ENCODE measurements around the gene AKAP13.

The AKAP13 gene

GRCh38 chr15:85755471-85755870 is 375.1 kb downstream of the AKAP13 start:
- H2AFZ ChIP-seq (ENCODE audit: low read depth, low read length, severe bottlenecking), result no peak overlapping the region
- no peaks in the 10 kb centered on the region for H3F3A ChIP-seq (ENCODE audit: insufficient read depth)
- no peaks in the 10 kb centered on the region for H3K27me3 ChIP-seq (ENCODE audit: low read length)
- H4K20me1 ChIP-seq (ENCODE audit: low read depth, low read length), result no peaks in the 10 kb centered on the region
- no peaks in the 10 kb centered on the region for H3K9me3 ChIP-seq (ENCODE audit: insufficient read depth, low read length)
- no peaks in the 10 kb centered on the region for H3K79me2 ChIP-seq (ENCODE audit: insufficient read depth, low read length)
- no peak overlapping the region for H3K9ac ChIP-seq (ENCODE audit: low read length)
- no peak overlapping the region for H3K4me2 ChIP-seq (ENCODE audit: low read depth, low read length, poor library complexity, severe bottlenecking)
- no peaks in the 10 kb centered on the region for H3K9me2 ChIP-seq (replicated peaks; ENCODE audit: insufficient read depth, low read length)
- no peaks in the 10 kb centered on the region for H3K36me3 ChIP-seq (ENCODE audit: low read length)
- no peak overlapping the region for H3K4me3 ChIP-seq (ENCODE audit: insufficient read depth, low read length, poor library complexity, severe bottlenecking)
- no peak for TF ChIP-seq EZH2phosphoT487 (conservative IDR thresholded peaks at IDR 0.05; ENCODE audit: low read length)
- TF ChIP-seq, protein P1, sequence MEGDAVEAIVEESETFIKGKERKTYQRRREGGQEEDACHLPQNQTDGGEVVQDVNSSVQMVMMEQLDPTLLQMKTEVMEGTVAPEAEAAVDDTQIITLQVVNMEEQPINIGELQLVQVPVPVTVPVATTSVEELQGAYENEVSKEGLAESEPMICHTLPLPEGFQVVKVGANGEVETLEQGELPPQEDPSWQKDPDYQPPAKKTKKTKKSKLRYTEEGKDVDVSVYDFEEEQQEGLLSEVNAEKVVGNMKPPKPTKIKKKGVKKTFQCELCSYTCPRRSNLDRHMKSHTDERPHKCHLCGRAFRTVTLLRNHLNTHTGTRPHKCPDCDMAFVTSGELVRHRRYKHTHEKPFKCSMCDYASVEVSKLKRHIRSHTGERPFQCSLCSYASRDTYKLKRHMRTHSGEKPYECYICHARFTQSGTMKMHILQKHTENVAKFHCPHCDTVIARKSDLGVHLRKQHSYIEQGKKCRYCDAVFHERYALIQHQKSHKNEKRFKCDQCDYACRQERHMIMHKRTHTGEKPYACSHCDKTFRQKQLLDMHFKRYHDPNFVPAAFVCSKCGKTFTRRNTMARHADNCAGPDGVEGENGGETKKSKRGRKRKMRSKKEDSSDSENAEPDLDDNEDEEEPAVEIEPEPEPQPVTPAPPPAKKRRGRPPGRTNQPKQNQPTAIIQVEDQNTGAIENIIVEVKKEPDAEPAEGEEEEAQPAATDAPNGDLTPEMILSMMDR (IDR thresholded peaks at IDR 0.05; ENCODE audit: insufficient read depth, low read length, poor library complexity, severe bottlenecking), result no peak
- no peak overlapping the region for H3K27ac ChIP-seq (ENCODE audit: low read depth, low read length)

- Histone ChIP-seq H2AFZ (ENCODE audit: low read depth, low read length, severe bottlenecking) (no peak overlapping the region), H4K20me1 (ENCODE audit: low read depth, low read length) (no peaks in the 10 kb centered on the region), H3K36me3 (ENCODE audit: low read length) (no peaks in the 10 kb centered on the region), H3K79me2 (ENCODE audit: insufficient read depth, low read length) (no peaks in the 10 kb centered on the region), H3K9me3 (ENCODE audit: insufficient read depth, low read length) (no peaks in the 10 kb centered on the region), H3K9ac (ENCODE audit: low read length) (no peak overlapping the region), H3K4me2 (ENCODE audit: low read depth, low read length, poor library complexity, severe bottlenecking) (no peak overlapping the region), H3K27ac (ENCODE audit: low read depth, low read length) (no peak overlapping the region), H3K4me3 (ENCODE audit: insufficient read depth, low read length, poor library complexity, severe bottlenecking) (no peak overlapping the region), H3K27me3 (ENCODE audit: low read length) (no peaks in the 10 kb centered on the region), H3F3A (ENCODE audit: insufficient read depth) (no peaks in the 10 kb centered on the region), H3K9me2 (replicated peaks; ENCODE audit: insufficient read depth, low read length) (no peaks in the 10 kb centered on the region)
- TF ChIP-seq, protein P1 (IDR thresholded peaks at IDR 0.05; ENCODE audit: insufficient read depth, low read length, poor library complexity, severe bottlenecking), result no peak
- no peak for TF ChIP-seq EZH2phosphoT487 (conservative IDR thresholded peaks at IDR 0.05; ENCODE audit: low read length)
These were observed 375.5 kb downstream of the AKAP13 start for GRCh38 chr15:85755942-85756341.

DNA sequence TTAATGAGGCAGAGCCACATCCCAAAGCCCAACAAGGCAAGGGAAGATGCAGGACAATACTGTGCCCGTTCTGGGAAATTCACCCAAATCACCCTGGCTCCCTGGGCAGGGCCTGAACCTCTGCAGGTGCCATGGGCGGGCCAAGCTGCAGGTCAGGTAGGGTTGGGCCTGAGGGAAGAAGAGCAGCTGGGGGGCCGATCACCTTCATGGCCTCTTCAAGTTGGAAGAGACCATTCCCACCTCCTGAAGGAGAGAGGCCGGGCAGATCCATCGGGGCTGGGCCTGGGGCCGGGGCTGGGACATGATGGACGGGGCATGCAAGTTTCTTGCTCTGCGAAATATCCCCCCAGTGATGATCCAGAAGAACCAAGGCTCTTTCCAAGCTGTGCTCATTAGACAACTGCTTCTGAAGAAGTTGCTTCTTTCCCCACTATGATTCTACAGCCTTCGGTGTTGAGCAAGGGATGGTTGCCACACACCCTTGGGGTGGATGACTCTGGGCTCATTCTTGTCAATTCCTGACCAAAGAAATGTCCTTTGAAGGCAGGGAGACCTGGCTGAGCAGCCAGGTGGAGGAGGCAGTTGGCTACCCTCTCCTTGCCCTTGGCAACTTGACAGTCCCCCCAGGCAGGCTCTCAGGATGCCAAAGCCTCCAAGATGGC is 376.1 kb downstream of the AKAP13 start:
- no peak overlapping the region for H3K4me2 ChIP-seq (ENCODE audit: low read depth, low read length, poor library complexity, severe bottlenecking)
- no peaks in the 10 kb centered on the region for H3K27me3 ChIP-seq (ENCODE audit: low read length)
- no peak overlapping the region for H2AFZ ChIP-seq (ENCODE audit: low read depth, low read length, severe bottlenecking)
- H4K20me1 ChIP-seq (ENCODE audit: low read depth, low read length), result no peaks in the 10 kb centered on the region
- no peaks in the 10 kb centered on the region for H3K9me2 ChIP-seq (replicated peaks; ENCODE audit: insufficient read depth, low read length)
- H3K27ac ChIP-seq (ENCODE audit: low read depth, low read length), result no peak overlapping the region
- TF ChIP-seq EZH2phosphoT487 (conservative IDR thresholded peaks at IDR 0.05; ENCODE audit: low read length), result no peak
- TF ChIP-seq, protein P1 (IDR thresholded peaks at IDR 0.05; ENCODE audit: insufficient read depth, low read length, poor library complexity, severe bottlenecking), result no peak
- H3K79me2 ChIP-seq (ENCODE audit: insufficient read depth, low read length), result no peaks in the 10 kb centered on the region
- H3K36me3 ChIP-seq (ENCODE audit: low read length), result no peaks in the 10 kb centered on the region
- no peaks in the 10 kb centered on the region for H3F3A ChIP-seq (ENCODE audit: insufficient read depth)
- H3K9ac ChIP-seq (ENCODE audit: low read length), result no peak overlapping the region
- no peak overlapping the region for H3K4me3 ChIP-seq (ENCODE audit: insufficient read depth, low read length, poor library complexity, severe bottlenecking)
- H3K9me3 ChIP-seq (ENCODE audit: insufficient read depth, low read length), result no peaks in the 10 kb centered on the region

Data from SU-DHL-6 (cell line).